SK-N-SH treated with all-trans-retinoic acid at 6 μM for 48 hours (cell line): Measurements from ENCODE around the gene KIF3C.

Source experiments
- ARNTL ChIP-seq: fragments of 450-650 bp; formaldehyde crosslinking; IDR thresholded peaks from 2 replicates; pipeline ENCODE4 v1.5.0; 2020; ENCODE audit warnings: low read depth, mild to moderate bottlenecking, moderate library complexity, borderline replicate concordance
- BACH2 ChIP-seq: fragments of 250-450 bp; sonication (Bioruptor Pico); IDR thresholded peaks from 2 replicates; pipeline ENCODE4 v1.9.0; 2021; ENCODE audit warnings: mild to moderate bottlenecking, borderline replicate concordance
- PPARA ChIP-seq: fragments of 250-450 bp; sonication (Bioruptor Pico); IDR thresholded peaks from 2 replicates; pipeline ENCODE4 v1.5.0; 2020; ENCODE audit warnings: mild to moderate bottlenecking, borderline replicate concordance
- RARB ChIP-seq: fragments of 250-450 bp; sonication (Bioruptor Pico); IDR thresholded peaks from 2 replicates; pipeline ENCODE4 v1.8.0; 2021; ENCODE audit warnings: mild to moderate bottlenecking, moderate library complexity
- ZFP3 ChIP-seq: fragments of 250-450 bp; sonication (Bioruptor Pico); IDR thresholded peaks from 2 replicates; pipeline ENCODE4 v1.5.0; 2020; ENCODE audit warnings: mild to moderate bottlenecking, moderate library complexity
- ZFP30 ChIP-seq: fragments of 450-650 bp; formaldehyde crosslinking; IDR thresholded peaks from 2 replicates; pipeline ENCODE4 v1.5.0; 2022; ENCODE audit warnings: mild to moderate bottlenecking, moderate library complexity
- ZNF565 ChIP-seq: fragments of 450-650 bp; formaldehyde crosslinking; conservative IDR thresholded peaks from 2 replicates; pipeline ENCODE4 v1.5.0; 2020; ENCODE audit warnings: low read depth, mild to moderate bottlenecking, moderate library complexity

GRCh38 chr2:25955036-25955435 lies 27.3 kb downstream of the KIF3C start:
- TF ChIP-seq BACH2 (CRISPR knock-in tag): no peak
- TF ChIP-seq ZFP30 (CRISPR knock-in tag): no peak
- TF ChIP-seq RARB (CRISPR knock-in tag): no peak
- no peak for TF ChIP-seq PPARA (CRISPR knock-in tag)
- TF ChIP-seq ARNTL (CRISPR knock-in tag): no peak
- no peak for TF ChIP-seq ZNF565 (CRISPR knock-in tag)
- no peak for TF ChIP-seq ZFP3 (CRISPR knock-in tag)
